CD1c-positive myeloid dendritic cell (primary cell): Measurements from ENCODE around the gene TBX15.
"Not testable (repeated sequence)": the region's sequence is repeated elsewhere in the genome, so short reads cannot be mapped to it uniquely, and the experiment has no call there.

Experiments
- DNase-seq: peaks from one replicate; pipeline ENCODE4 v3.0.0-alpha.2; 2016; ENCODE audit errors: extremely low spot score

Gene TBX15

DNA sequence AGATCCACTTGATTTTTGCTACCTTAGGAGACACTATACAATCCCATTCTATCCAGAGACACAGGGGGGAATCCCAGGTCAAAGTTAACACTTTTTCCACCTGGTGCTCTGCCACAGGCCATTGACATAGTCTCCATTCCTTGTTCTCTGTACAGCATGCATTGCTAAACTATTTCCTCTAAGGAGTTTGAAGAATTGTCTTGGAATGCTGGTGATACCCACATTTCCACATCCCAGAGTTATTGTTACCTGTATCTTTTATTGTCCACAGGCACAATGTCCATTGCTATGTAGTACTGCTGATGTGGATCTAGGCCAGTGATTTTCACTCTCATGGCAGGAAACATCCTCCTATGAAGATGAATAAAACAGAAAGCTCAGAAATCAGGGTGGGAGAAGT is 61.9 kb downstream of the TBX15 start:
- no peak for DNase-seq

DNA sequence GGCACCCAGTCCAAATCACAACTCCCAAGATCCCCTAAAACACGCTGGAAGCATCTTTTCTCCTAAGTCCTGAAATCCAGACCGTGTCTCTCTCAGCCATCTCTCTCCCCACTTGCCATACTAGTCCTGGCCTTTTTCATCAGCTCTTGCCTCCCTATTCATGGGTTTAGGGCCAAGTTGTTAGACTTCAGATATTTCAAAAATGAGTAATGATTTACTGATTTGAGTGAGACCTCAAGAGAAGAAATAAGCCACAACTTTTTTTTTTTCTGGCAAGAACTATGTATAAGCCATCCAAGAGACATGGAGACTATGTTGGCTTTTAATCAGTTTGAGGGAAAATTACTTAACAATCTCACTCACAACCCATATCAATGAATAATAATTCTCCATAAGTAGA is 62.5 kb downstream of the TBX15 start:
- DNase-seq = no peak

DNA sequence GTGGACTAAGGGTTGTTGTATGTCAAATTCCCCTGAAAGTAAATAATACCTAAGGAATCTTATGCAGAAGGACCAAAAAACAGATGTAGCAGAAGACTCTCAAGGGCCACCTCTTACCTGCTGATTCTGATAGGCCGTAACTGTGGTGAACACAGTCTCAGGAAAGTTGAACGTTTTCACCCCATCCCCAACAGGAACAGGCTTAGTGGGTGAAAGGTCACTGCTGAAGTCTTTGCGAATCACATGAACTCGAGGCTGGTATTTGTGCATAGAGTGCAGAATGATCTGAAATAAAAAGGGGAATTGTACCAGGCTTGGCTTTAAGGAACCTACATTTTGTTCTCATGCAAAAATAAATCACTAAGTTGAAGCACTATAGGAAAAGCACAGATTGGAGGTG is 64.8 kb downstream of the TBX15 start:
- no peak for DNase-seq

DNA sequence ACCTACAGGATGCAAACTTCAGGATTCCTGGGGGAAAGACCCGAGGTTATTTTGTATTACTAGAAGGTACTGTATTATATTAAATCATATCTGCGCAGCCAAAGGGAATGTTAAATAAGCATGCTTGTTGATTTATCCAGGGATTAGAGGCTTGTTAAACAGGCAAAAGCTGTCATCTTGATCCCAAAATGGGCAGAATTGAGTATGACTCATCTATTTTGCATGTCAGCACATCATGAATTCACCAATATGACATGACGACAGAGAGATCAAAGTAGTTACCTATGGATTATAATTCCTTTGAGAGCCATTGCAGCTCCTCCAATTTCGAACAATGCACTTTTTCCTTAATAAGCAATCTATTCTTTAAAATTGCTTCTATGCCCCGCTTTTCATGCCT is 66.1 kb downstream of the TBX15 start:
- no peak for DNase-seq

DNA sequence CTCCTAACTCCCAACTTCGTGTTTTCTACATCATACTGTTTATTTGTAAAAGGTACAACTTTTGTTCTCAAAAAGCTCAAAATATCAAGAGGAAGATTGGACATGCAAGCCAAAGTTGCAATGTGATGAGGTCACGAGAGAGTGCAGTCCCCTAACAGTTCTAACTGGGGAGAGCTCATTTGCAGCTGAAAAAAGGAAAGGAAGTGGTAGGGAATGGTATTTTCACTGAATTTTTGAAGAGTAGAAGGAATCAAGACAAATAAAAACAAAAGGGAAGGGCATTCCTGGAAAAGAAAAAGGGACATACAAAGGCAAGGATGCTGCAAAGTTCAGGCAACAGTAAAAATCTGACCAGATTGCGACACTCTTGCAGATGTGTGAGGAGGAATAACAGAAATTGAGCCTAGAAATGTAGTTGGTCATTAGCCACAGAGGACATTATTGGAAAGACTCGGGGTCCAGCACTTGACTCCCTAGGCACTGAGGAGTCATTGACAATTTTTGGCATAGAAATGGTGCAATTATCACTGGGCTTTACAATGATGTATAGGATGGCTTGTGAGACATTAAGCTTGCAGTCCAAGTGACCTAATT is 67.9 kb downstream of the TBX15 start:
- DNase-seq = no peak

DNA sequence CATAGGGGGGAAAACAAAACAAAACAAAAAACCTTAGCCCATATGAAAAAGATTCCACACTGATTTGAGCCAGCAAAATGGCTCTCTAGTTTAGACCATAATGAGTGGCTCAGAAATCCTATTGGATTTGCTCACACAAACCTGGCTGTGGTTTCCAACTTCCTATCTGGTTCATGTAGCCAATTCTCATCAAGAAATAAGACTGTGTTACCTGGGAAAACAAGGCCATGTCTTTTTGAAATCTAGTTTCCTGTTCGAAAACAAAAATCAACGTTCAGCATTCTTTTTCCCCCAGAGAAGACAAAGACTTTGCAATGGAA is 69.2 kb downstream of the TBX15 start:
- no peak for DNase-seq

DNA sequence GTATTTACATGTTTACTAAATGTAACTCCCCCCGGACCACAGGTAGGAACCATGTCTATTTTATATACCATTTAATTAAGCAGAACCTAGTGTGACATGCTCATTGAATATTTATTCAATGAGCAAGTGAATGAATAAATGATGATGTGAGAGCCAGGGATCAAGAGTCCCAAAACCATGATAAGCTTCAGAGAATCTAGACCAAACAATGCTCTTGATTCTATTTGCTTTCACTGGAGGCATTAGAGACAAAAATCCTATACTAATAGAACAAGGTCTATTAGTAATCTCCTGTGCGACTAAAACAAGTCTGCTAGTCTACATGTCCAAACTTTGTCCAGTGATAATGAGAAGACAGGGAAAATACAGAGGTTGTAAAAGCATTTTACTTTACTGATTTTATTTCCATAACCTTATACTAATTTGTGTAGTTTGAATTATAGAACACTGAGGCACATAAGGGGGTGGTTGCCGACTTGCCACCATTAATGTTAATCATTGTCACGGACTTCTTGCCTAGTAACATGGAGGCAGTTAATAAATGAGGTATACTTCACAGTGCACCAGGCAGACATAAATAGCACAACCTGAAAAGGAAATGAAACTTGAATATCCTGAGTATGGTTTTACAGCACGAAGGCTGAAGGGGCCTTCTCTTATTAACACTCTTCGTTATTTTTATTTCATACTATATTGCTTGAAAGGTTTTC is 69.8 kb downstream of the TBX15 start:
- DNase-seq = no peak

DNA sequence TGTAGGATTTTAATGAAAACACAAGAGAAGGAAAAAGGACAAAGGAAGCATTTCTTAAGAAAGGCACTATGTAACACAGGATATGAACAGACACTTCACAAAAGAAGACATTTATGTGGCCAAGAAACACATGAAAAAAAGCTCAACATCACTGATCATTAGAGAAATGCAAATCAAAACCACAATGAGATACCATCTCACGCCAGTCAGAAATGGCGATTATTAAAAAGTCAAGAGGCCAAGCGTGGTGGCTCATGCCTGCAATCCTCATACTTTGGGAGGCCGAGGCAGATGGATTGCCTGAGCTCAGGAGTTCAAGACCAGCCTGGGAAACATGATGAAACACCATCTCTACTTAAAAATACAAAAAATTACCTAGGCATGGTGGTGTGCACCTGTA is 71.8 kb downstream of the TBX15 start:
- DNase-seq = not testable (repeated sequence)

DNA sequence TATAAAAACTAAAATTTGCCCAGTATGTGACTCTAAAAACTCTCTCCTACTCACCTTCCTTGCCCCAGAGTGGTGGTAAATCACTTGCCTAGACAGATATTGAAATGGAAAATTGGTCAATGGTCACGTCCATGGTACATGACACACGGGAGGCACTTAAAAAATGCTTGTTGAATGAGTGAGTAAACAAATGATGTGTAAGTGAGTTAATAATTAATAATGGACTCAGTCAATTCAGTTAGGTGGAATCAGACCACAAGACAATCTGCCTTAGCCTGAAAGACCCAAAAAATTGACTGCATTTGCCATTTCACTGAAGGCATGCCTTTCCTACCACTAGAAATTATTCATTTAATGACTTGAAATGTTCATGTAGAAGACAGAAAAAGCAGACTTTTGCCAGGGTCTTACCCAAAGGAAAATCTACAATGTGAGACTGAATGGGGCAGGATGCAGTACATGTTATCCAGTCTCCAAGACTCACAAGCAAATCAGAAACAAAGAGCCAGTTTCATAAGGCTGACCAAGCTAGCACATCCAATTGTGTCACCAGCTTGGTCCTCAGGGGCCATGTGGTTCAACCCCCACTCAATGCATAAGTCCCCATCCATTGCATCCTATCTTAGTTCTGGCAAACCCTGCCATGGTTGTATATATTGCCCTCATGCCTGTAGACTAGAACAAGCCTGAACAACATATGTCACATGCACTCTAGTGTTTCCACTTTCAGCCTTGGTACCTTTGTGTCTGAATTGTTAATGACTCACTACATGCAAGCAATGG is 73.6 kb downstream of the TBX15 start:
- DNase-seq = no peak

DNA sequence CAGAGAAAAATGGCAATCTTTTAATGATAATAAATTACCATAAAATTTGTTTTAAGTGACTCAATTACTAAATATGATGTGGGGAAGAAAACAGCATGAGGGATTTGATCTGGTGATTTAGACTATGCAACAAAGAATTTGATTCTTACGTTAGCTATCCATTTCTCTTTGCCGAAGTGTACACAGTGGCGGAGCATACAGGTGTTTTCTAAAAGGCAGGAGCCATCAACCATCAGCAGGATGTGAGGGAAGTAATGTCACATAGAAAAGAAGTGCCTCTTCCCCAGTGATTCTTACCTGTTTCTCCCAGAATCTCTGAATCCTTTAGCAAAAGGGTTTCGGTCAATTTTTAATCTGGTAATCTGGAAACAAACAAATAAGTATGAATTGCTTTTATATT is 74.3 kb downstream of the TBX15 start:
- DNase-seq = no peak

DNA sequence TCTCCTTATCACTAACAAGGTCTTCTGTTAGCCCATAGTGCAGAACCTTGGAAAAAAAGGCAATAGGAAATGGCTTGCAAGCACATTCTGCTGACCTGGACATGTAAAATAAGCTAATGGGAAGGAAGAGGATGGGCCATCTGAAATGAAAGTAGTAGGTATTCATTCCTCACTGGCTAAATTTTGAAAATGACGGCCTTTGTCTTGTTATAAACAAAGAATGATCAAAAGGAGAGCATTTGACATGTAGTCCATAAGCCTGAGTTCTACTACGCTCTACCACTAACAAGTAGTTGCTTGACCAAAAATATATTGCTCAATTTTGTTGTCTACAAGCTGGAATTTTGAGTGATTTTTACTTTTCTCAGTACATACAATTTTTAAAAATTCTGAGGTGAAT is 75.6 kb downstream of the TBX15 start:
- no peak for DNase-seq

DNA sequence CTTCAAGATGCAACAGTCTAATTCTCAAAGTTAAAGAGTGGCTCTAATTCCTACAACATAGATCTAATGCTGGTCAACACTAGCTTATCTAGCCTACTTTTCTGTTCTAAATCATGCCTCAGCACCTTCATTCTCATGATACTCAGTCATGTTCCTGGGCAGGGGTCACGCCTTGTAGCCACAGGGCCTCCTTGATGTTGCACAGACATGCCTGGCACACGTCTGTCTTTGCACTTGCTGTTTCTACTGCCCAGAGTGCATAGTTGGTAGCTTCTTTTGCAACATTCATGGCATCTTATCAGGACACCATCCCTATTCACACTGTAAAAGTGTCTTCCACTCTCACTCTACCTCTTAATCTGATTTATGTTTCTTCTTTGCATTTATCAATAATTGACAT is 76.6 kb downstream of the TBX15 start:
- DNase-seq = no peak

DNA sequence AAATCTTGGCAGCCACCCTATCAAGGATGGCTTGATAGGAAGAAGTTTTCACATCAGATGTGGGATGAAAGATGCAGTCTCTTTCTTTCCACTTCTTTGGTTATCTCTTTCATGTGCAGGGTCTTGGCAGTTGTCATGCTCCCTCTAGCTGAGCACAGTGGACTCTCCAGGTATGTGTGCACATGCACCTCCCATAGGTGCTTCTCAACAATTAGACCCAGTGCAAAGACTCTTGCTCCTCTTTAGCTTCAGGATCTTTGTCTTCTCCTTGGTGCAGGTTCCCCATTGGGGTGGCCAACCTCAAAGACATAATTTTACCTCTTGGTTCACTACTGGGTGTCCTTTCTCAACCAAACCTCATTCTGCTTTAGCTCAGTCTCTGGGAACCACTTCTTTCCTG is 80.7 kb downstream of the TBX15 start:
- DNase-seq = no peak

DNA sequence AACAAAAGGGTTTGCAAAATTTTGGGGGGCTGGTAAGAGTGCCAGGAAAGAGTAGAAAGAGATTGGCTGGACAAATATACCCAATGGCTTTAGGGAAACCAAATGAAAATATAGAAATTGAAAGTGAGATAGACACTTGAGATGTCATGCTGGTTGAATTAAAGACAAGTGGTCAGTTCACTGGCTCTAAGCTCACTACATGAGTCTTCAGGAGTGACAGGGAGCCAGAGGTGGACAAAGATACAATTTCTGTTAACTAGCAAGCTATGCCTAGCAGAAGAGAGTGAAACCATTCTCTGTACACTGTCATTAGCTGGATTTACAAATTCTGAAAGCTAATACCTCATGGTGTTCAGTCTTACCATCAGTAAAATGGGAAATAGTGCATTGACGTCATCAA is 82.5 kb downstream of the TBX15 start:
- DNase-seq = no peak

DNA sequence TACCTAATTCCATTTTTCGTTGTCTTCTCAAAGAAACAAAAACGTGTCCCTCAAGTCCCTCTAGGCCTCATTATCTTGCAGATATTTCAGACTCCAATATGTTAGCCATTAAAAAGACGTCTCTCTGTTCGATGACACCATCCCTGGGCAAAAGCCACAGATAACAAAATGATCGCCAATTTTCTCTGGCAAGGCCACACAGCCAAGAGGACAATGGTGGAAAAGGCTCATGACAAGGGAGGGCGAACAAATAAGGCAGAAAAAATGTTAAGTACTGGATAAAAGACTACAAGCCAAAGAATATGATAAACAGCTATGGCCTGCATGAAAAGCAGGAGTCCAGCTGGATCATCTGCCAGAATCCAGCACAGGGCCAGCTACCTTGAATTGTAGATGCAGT is 82.9 kb downstream of the TBX15 start:
- no peak for DNase-seq

DNA sequence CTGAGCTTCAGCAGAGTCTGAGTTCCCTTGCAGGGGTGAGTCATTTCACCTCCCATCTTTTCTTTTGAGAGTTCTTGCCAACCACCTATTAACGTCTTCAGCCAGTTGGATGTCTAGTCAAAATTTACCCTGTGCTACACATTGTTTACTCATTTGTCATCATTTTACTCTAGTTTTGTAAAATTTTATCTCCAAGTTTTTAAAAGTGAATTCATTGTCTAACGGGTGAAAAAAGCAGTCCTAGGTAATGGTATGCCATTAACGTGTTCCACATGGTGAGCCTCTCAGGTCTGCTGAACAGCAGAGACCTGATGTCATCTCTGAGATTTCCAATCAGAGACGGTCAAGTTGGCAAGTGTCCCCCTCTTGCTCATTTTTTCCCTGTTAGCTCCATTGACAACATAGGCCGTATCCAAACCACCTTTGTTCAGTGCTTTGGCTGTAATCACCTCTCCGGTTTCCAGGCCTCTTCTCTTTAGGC is 85.4 kb downstream of the TBX15 start:
- DNase-seq = no peak

DNA sequence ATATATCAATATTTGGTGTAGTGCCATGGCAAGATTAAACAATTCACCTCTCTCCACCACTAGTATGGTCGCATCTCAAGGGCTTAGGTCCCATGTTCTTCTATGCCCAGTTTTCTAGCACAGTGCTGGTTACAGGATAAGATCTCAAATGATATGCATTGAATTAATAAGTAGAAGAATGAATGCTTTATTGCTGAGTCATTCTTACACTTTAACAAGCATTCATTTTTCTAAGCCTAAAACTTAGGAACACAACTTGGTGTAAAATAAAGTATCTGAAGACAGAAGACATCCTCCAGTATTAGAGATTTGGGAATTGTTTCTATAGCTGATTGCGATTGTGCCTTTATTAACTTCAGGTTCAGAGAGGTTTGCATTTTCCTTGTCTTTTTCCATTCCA is 85.8 kb downstream of the TBX15 start:
- no peak for DNase-seq

DNA sequence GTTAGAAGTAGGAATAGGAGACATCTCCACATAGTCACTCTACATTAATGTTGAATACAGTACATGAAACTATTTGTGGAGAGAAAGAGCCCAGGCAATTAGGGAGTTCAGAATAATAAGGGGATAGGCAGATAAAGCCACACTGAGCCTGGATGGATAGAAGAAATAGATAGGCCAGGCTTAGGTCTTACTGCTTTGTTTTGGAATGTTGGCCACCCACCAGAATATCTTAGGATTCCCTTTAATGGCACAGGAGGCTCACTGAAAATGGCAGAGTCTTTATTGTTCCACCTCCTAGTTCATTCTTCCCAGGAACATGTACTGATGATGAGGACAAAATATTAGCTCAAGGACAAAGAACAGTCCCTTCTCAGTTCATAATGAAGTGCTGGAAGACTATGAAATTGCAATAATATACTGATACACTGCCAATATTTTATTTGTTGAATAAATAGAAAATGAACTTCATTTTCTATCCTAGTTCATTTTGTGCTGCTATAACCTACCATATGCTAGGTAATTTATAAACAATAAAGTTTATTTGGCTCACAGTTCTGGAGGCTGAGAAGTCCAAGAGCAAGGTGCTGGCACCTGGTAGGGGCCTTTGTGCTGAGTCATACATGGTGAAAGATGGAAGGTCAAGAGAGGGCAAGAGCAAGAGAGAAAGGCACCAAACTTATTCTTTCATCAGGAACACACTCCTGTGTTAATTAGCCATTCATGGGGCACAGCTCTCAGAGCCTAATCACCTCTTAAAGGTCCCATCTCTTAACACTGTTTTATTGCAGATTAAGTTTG is 87.3 kb downstream of the TBX15 start:
- DNase-seq = no peak

DNA sequence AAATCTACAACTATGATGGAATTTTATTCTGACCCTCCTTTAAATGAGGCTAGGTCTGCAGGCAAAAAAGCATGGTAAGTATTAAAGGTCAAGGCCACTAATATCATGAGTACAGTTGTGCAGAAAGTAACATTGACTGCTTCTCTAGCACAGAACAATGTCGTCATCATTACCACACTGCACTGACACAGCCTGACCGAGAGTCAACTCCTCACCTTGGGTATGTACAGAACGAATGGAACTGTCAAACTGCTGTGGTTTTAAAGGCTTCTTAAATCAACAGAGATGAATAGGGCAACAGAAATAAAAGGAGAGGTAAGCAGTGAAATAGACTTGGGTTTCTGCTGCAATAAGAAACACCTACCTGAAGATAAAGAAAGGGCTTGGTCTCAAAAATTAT is 88.8 kb downstream of the TBX15 start:
- DNase-seq = no peak

DNA sequence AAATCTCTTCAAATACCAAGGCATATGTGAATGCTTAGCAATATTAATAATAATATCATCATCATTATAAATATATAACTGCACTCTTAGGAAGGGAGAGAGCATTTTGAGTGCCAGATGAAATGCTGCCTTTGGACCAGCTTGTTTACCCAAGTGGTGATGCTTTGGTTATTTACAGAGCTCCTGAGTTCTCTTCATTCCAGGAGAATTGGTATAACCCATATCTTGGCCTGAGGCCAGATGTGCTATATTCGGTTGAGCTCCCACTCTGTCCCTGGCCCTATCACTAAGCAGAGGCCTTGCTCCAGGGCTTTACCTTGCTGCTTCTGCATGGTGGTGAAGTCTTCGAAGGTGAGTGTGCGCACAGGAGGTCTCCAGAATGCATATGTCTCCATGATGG is 89.4 kb downstream of the TBX15 start:
- no peak for DNase-seq

DNA sequence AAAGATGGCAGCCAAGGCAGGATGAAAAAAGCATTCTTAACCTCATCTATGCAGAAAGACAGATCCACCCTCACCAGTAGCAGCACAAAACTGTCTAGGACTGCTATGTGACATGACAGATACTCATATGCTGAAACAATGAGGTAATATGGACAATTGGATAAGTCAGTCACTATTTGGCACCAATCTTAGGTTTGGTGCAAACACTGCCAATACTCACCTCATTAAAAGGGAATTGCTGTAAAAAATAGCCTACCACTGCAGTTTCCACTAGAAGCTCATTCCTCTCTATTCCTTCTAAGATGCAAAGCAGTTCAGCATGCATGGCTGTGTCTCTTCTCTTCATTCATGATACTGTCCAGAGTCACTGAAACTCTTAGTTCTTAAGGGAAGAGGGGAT is 91.7 kb downstream of the TBX15 start:
- no peak for DNase-seq

DNA sequence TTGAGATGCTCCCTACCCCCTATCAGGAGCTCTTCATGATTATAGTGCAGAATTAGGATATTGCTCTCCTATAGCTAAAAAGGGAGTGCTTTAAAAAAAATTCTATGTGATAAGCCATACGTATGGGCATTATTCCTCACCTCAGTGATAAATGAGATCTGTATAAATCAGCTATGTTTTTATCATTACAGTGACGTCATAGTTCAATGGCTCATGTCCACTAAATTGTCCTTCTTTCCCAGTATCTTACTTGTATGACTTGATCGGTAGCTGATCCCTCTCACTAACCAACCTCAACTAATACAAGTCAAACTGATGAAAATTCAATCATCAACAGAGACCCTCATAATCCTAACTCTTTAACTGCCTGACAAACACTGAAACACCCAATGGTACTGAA is 93.3 kb downstream of the TBX15 start:
- no peak for DNase-seq
